Panc1 (cell line): Measurements from ENCODE around the gene KCNH6. TPM values are rescaled to one million over a fixed set of nuclear protein-coding genes. Genes with fewer than 3 reads are reported as not detected.

Experiments used
- ATAC-seq: fragments of 200-7000 bp; cut with Tn5 transposase; 2 replicates; pipeline ENCODE4 v1.9.1; 2020; ENCODE audit warnings: mild to moderate bottlenecking, moderate library complexity
- BruUV-seq: library from RNA; stranded (reverse); fragments of 400-500 nt; replicated peaks from 2 replicates; lab custom pipeline; 2021; lab: Mats Ljungman, UMichigan
- CTCF ChIA-PET: fragments of 300-600 bp; sonication (Branson Sonifier 250); formaldehyde crosslinking; loops from one replicate; lab custom pipeline; 2022; ENCODE audit warnings: antibody characterized with exemption; lab: Charles Lee
- POLR2A ChIA-PET: fragments of 300-600 bp; sonication (Branson Sonifier 250); formaldehyde crosslinking; loops from one replicate; lab custom pipeline; 2022; ENCODE audit warnings: antibody characterized with exemption; lab: Charles Lee
- DNase-seq: peaks from one replicate; pipeline ENCODE4 v3.0.0-alpha.2; 2010; ENCODE audit warnings: low read depth, low spot score
- H3K27ac ChIP-seq: 2 replicates; pipeline ENCODE4 v1.5.1; 2011; ENCODE audit warnings: mild to moderate bottlenecking, low read length, inconsistent platforms
- H3K27me3 ChIP-seq: fragments of 200-500 bp; sonication (Bioruptor generic); 2 replicates; pipeline ENCODE4 v1.6.0; 2014; ENCODE audit warnings: low read length, inconsistent platforms; ENCODE audit not compliant: control insufficient read depth, insufficient read depth
- H3K36me3 ChIP-seq: fragments of 200-500 bp; sonication (Bioruptor generic); 2 replicates; pipeline ENCODE4 v1.5.1; 2014; ENCODE audit warnings: inconsistent platforms, mild to moderate bottlenecking, low read length, moderate library complexity; ENCODE audit not compliant: control insufficient read depth, insufficient read depth
- H3K4me1 ChIP-seq: 2 replicates; pipeline ENCODE4 v1.5.1; 2011; ENCODE audit warnings: inconsistent platforms, mild to moderate bottlenecking, low read length, moderate library complexity; ENCODE audit not compliant: control insufficient read depth, insufficient read depth
- H3K4me3 ChIP-seq, 2 experiments: 2 replicates each; pipeline ENCODE4 v1.5.1; 2011 to 2012; ENCODE audit warnings: low read depth in 2 of 2, low read length in 2 of 2, mild to moderate bottlenecking in 2 of 2, inconsistent platforms in 1 of 2, moderate library complexity in 1 of 2
- H3K9me3 ChIP-seq: fragments of 200-500 bp; sonication (Bioruptor generic); 2 replicates; pipeline ENCODE4 v1.5.1; 2014; ENCODE audit warnings: low read depth, mild to moderate bottlenecking, inconsistent platforms, low read length, moderate library complexity; ENCODE audit not compliant: control insufficient read depth, insufficient read depth
- CTCF ChIP-seq: fragments of 450-650 bp; IDR thresholded peaks from 2 replicates; pipeline ENCODE4 v1.5.1; 2017; ENCODE audit warnings: mild to moderate bottlenecking
- POLR2AphosphoS5 ChIP-seq: IDR thresholded peaks from 2 replicates; pipeline ENCODE4 v1.6.1; 2012; ENCODE audit warnings: mild to moderate bottlenecking, low read depth, low read length, moderate library complexity
- REST ChIP-seq, 2 experiments: IDR thresholded peaks; 2 replicates each; pipeline ENCODE4 v1.6.1; 2011 to 2012; ENCODE audit warnings: low read depth in 2 of 2, control low read depth in 1 of 2, low read length in 1 of 2, mild to moderate bottlenecking in 1 of 2, moderate library complexity in 1 of 2; ENCODE audit not compliant: insufficient read depth in 1 of 2
- SIN3A ChIP-seq: IDR thresholded peaks from 2 replicates; pipeline ENCODE4 v1.6.1; 2012; ENCODE audit warnings: low read depth, mild to moderate bottlenecking, low read length, moderate library complexity, borderline replicate concordance; ENCODE audit not compliant: insufficient read depth
- TCF7L2 ChIP-seq: IDR thresholded peaks from 2 replicates; pipeline ENCODE4 v1.6.1; 2011; ENCODE audit warnings: mild to moderate bottlenecking, low read depth, low read length, inconsistent platforms
- in situ Hi-C: cut with HindIII; loops from 2 replicates; pipeline ENCODE4 v1.10.0; 2016; ENCODE audit warnings: low sequenced_read_pairs, low pct_unique_long_range_greater_than_20kb
- intact Hi-C: fragments of 100-400 bp; cut with micrococcal nuclease; formaldehyde crosslinking; loops from one replicate; pipeline ENCODE4 v1.10.0; 2022; ENCODE audit not compliant: unreplicated experiment
- total RNA-seq: library from RNA; stranded (reverse); gene quantifications from one replicate; pipeline ENCODE4 v1.2.1, GENCODE V29; 2021; ENCODE audit not compliant: unreplicated experiment

Gene KCNH6
- total RNA-seq, 1 experiment from 2014 or later: not detected

GRCh38 chr17:63537991-63538692 is 15.0 kb downstream of the KCNH6 start:
- H3K9me3 ChIP-seq: no peaks in the 10 kb centered on the region
- no peaks in the 10 kb centered on the region for H3K4me1 ChIP-seq
- intact Hi-C loops (no loop called here), in situ Hi-C loops (no loop called here)
- no peaks in the 10 kb centered on the region for H3K27me3 ChIP-seq
- ChIA-PET CTCF (no interaction called here), POLR2A (no interaction called here)
- TF ChIP-seq REST (IDR thresholded peaks at IDR 0.05; ENCODE audit: insufficient read depth in 1 of 2, low read depth in 2 of 2, low read length in 1 of 2) (no peak), CTCF (no peak), POLR2AphosphoS5 (no peak), SIN3A (no peak), TCF7L2 (no peak)
- ATAC-seq (peak; percentile 64), DNase-seq (no peak)
- H3K4me3 ChIP-seq: peak overlapping the region; percentile 21 to 48
- no peak overlapping the region for H3K27ac ChIP-seq
- BruUV-seq: no TSS peak
- no peaks in the 10 kb centered on the region for H3K36me3 ChIP-seq

- no peaks in the 10 kb centered on the region for H3K4me1 ChIP-seq
- intact Hi-C loops: no loop called here
- ChIA-PET CTCF (no interaction called here), POLR2A (no interaction called here)
- in situ Hi-C loops: no loop called here
- peak overlapping the region; percentile 21 to 48 for H3K4me3 ChIP-seq
- DNase-seq (no peak), ATAC-seq (0 out of 2 replicates have a peak, but pooled peaks have one; percentile 15)
- no peak overlapping the region for H3K27ac ChIP-seq
- BruUV-seq: no TSS peak
- H3K9me3 ChIP-seq: no peaks in the 10 kb centered on the region
- no peaks in the 10 kb centered on the region for H3K36me3 ChIP-seq
- TF ChIP-seq REST (IDR thresholded peaks at IDR 0.05; ENCODE audit: insufficient read depth in 1 of 2, low read depth in 2 of 2, low read length in 1 of 2) (no peak), TCF7L2 (no peak), SIN3A (no peak), POLR2AphosphoS5 (no peak), CTCF (no peak)
- H3K27me3 ChIP-seq: no peaks in the 10 kb centered on the region
Measured at GRCh38 chr17:63538693-63539595, 15.8 kb downstream of the KCNH6 start.
